ENCODE data around the gene CAPN9.

DNA sequence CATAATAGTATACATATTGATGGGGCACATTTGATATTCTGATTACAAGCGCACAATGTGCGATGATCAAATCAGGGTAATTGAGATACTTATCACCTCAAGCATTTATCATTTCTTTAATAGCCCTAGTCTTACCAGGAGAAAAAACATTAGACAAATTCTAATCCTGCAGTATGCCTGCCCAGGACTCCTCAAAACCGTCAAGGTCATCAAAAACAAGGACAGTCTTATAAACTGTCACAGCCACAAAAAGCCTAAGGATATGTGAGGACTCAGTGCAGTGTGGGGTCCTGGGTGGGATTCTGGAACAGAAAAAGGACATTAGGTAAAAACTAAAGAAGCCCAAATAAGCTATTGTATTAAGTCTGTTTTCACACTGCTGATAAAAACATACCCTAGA lies 19.1 kb downstream of the CAPN9 start:
- TF ChIP-seq, protein P1, sequence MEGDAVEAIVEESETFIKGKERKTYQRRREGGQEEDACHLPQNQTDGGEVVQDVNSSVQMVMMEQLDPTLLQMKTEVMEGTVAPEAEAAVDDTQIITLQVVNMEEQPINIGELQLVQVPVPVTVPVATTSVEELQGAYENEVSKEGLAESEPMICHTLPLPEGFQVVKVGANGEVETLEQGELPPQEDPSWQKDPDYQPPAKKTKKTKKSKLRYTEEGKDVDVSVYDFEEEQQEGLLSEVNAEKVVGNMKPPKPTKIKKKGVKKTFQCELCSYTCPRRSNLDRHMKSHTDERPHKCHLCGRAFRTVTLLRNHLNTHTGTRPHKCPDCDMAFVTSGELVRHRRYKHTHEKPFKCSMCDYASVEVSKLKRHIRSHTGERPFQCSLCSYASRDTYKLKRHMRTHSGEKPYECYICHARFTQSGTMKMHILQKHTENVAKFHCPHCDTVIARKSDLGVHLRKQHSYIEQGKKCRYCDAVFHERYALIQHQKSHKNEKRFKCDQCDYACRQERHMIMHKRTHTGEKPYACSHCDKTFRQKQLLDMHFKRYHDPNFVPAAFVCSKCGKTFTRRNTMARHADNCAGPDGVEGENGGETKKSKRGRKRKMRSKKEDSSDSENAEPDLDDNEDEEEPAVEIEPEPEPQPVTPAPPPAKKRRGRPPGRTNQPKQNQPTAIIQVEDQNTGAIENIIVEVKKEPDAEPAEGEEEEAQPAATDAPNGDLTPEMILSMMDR (IDR thresholded peaks at IDR 0.05): no peak
- TF ChIP-seq EZH2 (IDR thresholded peaks at IDR 0.05) (no peak), EZH2phosphoT487 (IDR thresholded peaks at IDR 0.05) (no peak)

Data from neural progenitor cell (in vitro differentiated cells).